MM.1S (cell line): Measurements from ENCODE around the gene CAMSAP1.

Experiments
- DNase-seq: peaks from one replicate; pipeline ENCODE4 v3.0.0-alpha.2; 2015
- H2AFZ ChIP-seq: fragments of 300-600 bp; sonication (generic); 2 replicates; pipeline ENCODE4 v1.6.0; 2016; ENCODE audit warnings: antibody characterized with exemption, low read length
- H3F3A ChIP-seq: fragments of 300-600 bp; sonication (generic); 2 replicates; pipeline ENCODE4 v1.6.1; 2016; ENCODE audit warnings: mild to moderate bottlenecking, antibody characterized with exemption, low read length, moderate library complexity, mixed read lengths; ENCODE audit not compliant: insufficient read depth
- H3K27ac ChIP-seq: fragments of 300-600 bp; sonication (generic); 2 replicates; pipeline ENCODE4 v1.5.1; 2016; ENCODE audit warnings: mild to moderate bottlenecking, low read length
- H3K27me3 ChIP-seq: fragments of 300-600 bp; sonication (generic); replicated peaks from 2 replicates; pipeline ENCODE4 v1.6.0; 2016; ENCODE audit warnings: low read length; ENCODE audit not compliant: insufficient read depth
- H3K36me3 ChIP-seq: fragments of 300-600 bp; sonication (generic); replicated peaks from 2 replicates; pipeline ENCODE4 v1.6.1; 2016; ENCODE audit warnings: mild to moderate bottlenecking, low read length, mixed read lengths; ENCODE audit not compliant: insufficient read depth
- H3K4me1 ChIP-seq: fragments of 300-600 bp; sonication (generic); 2 replicates; pipeline ENCODE4 v1.6.1; 2016; ENCODE audit warnings: low read length, mixed read lengths
- H3K4me2 ChIP-seq: fragments of 300-600 bp; sonication (generic); 2 replicates; pipeline ENCODE4 v1.6.0; 2016; ENCODE audit warnings: low read depth, low read length
- H3K4me3 ChIP-seq: fragments of 300-600 bp; sonication (generic); 2 replicates; pipeline ENCODE4 v1.5.1; 2016; ENCODE audit warnings: low read length, mixed read lengths
- H3K79me2 ChIP-seq: fragments of 300-600 bp; sonication (generic); 2 replicates; pipeline ENCODE4 v1.6.1; 2016; ENCODE audit warnings: mixed run types, low read length, mixed read lengths
- H3K9ac ChIP-seq: fragments of 300-600 bp; sonication (generic); 2 replicates; pipeline ENCODE4 v1.6.1; 2016; ENCODE audit warnings: low read length, mixed read lengths
- H3K9me2 ChIP-seq: fragments of 300-600 bp; sonication (generic); replicated peaks from 2 replicates; pipeline ENCODE4 v1.6.1; 2016; ENCODE audit warnings: mild to moderate bottlenecking, low read length, mixed read lengths; ENCODE audit not compliant: insufficient read depth
- H3K9me3 ChIP-seq: fragments of 300-600 bp; sonication (generic); replicated peaks from 2 replicates; pipeline ENCODE4 v1.6.1; 2016; ENCODE audit warnings: mild to moderate bottlenecking, low read length, mixed read lengths; ENCODE audit not compliant: insufficient read depth
- H4K20me1 ChIP-seq: fragments of 300-600 bp; sonication (generic); 2 replicates; pipeline ENCODE4 v1.6.1; 2016; ENCODE audit warnings: mild to moderate bottlenecking, low read length, moderate library complexity, mixed read lengths; ENCODE audit not compliant: insufficient read depth
- EZH2 ChIP-seq: fragments of 300-600 bp; sonication (generic); optimal IDR thresholded peaks from 2 replicates; pipeline ENCODE3; 2017; ENCODE audit warnings: low read depth, mild to moderate bottlenecking, antibody characterized with exemption, low read length, mixed read lengths
- EZH2phosphoT487 ChIP-seq: fragments of 300-600 bp; sonication (generic); IDR thresholded peaks from 2 replicates; pipeline ENCODE4 v1.6.1; 2018; ENCODE audit warnings: antibody characterized with exemption, low read length
- TF ChIP-seq, protein P1 (sequence below): fragments of 300-600 bp; sonication (generic); IDR thresholded peaks from 2 replicates; pipeline ENCODE4 v1.5.1; 2016; ENCODE audit warnings: antibody characterized with exemption, low read length, mixed read lengths

CAMSAP1 gene

GRCh38 chr9:135821733-135822373, 85.5 kb downstream of the CAMSAP1 start:
- Histone ChIP-seq H3K36me3 (no peaks in the 10 kb centered on the region), H3K27me3 (no peaks in the 10 kb centered on the region), H3K4me2 (no peak overlapping the region), H3K27ac (no peak overlapping the region), H3K4me1 (no peaks in the 10 kb centered on the region), H3K9ac (no peak overlapping the region), H2AFZ (no peak overlapping the region), H3K9me3 (no peaks in the 10 kb centered on the region), H3F3A (no peaks in the 10 kb centered on the region), H3K9me2 (no peaks in the 10 kb centered on the region), H4K20me1 (no peaks in the 10 kb centered on the region), H3K79me2 (no peaks in the 10 kb centered on the region), H3K4me3 (no peak overlapping the region)
- TF ChIP-seq EZH2phosphoT487 (no peak), EZH2 (no peak)
- TF ChIP-seq, protein P1, sequence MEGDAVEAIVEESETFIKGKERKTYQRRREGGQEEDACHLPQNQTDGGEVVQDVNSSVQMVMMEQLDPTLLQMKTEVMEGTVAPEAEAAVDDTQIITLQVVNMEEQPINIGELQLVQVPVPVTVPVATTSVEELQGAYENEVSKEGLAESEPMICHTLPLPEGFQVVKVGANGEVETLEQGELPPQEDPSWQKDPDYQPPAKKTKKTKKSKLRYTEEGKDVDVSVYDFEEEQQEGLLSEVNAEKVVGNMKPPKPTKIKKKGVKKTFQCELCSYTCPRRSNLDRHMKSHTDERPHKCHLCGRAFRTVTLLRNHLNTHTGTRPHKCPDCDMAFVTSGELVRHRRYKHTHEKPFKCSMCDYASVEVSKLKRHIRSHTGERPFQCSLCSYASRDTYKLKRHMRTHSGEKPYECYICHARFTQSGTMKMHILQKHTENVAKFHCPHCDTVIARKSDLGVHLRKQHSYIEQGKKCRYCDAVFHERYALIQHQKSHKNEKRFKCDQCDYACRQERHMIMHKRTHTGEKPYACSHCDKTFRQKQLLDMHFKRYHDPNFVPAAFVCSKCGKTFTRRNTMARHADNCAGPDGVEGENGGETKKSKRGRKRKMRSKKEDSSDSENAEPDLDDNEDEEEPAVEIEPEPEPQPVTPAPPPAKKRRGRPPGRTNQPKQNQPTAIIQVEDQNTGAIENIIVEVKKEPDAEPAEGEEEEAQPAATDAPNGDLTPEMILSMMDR, result no peak
- no peak for DNase-seq

DNA sequence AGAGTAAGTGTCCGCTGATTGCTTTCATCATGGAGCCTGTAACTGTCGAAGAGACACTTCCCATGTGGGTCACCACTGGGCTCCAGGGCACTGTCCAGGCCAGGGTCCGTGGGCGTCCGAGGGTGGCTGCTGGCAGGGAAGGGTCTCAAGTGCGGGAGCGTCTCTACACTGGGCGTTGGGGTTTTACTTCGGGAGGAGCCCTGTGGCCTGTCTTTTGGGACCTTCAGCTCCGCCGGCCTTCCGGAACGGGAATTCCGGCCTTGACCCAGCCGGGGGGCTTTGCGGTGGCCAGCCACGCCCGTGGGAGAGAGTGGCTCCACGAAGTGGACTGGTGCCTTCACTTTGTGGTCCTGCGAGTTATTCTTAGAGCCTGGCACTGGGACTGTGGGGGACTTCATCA, 86.2 kb downstream of the CAMSAP1 start:
- no peaks in the 10 kb centered on the region for H4K20me1 ChIP-seq
- no peak overlapping the region for H2AFZ ChIP-seq
- TF ChIP-seq EZH2 (no peak), EZH2phosphoT487 (no peak)
- TF ChIP-seq, protein P1, result no peak
- H3K9ac ChIP-seq, result no peak overlapping the region
- no peaks in the 10 kb centered on the region for H3K36me3 ChIP-seq
- no peaks in the 10 kb centered on the region for H3F3A ChIP-seq
- H3K27ac ChIP-seq, result no peak overlapping the region
- H3K79me2 ChIP-seq, result no peaks in the 10 kb centered on the region
- no peaks in the 10 kb centered on the region for H3K9me2 ChIP-seq
- H3K4me3 ChIP-seq, result no peak overlapping the region
- no peaks in the 10 kb centered on the region for H3K27me3 ChIP-seq
- DNase-seq, result no peak
- H3K4me2 ChIP-seq, result no peak overlapping the region
- no peaks in the 10 kb centered on the region for H3K9me3 ChIP-seq
- no peaks in the 10 kb centered on the region for H3K4me1 ChIP-seq

DNA sequence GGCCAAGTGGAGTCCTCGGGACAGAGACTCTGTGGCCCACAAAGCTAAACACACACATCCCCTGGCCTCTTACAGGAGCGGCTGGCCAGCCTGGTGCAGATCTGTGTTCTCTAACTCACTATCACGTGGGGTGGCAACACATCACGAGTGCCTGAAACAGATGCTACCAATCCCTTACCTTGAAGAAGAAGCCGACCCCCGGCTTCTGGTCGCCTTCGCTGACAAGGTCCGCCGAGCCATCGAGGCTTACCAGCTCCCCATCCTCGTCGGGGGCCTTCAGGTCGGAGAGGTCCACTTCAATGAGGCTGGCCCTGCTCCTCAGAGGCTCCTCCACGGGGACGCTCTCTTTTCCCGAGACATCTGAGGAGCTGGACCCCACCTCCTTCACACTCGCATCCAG, 86.7 kb downstream of the CAMSAP1 start:
- TF ChIP-seq, protein P1, result no peak
- no peak for TF ChIP-seq EZH2
- no peak for TF ChIP-seq EZH2phosphoT487
- Histone ChIP-seq H3K27me3 (no peaks in the 10 kb centered on the region), H3K36me3 (no peaks in the 10 kb centered on the region), H3K9ac (no peak overlapping the region), H3K9me2 (no peaks in the 10 kb centered on the region), H4K20me1 (no peaks in the 10 kb centered on the region), H3K4me2 (no peak overlapping the region), H3K9me3 (no peaks in the 10 kb centered on the region), H3F3A (no peaks in the 10 kb centered on the region), H3K27ac (no peak overlapping the region), H3K79me2 (no peaks in the 10 kb centered on the region), H3K4me3 (no peak overlapping the region), H2AFZ (no peak overlapping the region), H3K4me1 (no peaks in the 10 kb centered on the region)
- no peak for DNase-seq
